Breast epithelium (tissue), 3 donors: ENCODE measurements around the gene KIF6.

Source experiments
- POLR2A ChIP-seq: fragments of 450-650 bp; IDR thresholded peaks from one replicate; pipeline ENCODE4 v1.6.1; 2016; ENCODE audit warnings: antibody characterized with exemption, mild to moderate bottlenecking, moderate library complexity
- TF ChIP-seq, protein P1 (sequence below), 3 donors: fragments of 450-650 bp; IDR thresholded peaks; one replicate each; pipeline ENCODE4 v1.5.1; 2016 to 2017; ENCODE audit warnings: antibody characterized with exemption in 3 of 3, mild to moderate bottlenecking in 3 of 3, moderate library complexity in 3 of 3

- TF ChIP-seq, protein P1, sequence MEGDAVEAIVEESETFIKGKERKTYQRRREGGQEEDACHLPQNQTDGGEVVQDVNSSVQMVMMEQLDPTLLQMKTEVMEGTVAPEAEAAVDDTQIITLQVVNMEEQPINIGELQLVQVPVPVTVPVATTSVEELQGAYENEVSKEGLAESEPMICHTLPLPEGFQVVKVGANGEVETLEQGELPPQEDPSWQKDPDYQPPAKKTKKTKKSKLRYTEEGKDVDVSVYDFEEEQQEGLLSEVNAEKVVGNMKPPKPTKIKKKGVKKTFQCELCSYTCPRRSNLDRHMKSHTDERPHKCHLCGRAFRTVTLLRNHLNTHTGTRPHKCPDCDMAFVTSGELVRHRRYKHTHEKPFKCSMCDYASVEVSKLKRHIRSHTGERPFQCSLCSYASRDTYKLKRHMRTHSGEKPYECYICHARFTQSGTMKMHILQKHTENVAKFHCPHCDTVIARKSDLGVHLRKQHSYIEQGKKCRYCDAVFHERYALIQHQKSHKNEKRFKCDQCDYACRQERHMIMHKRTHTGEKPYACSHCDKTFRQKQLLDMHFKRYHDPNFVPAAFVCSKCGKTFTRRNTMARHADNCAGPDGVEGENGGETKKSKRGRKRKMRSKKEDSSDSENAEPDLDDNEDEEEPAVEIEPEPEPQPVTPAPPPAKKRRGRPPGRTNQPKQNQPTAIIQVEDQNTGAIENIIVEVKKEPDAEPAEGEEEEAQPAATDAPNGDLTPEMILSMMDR (IDR thresholded peaks at IDR 0.05) = no peak
- no peak for TF ChIP-seq POLR2A
Observed at GRCh38 chr6:39400026-39400425, 325.2 kb downstream of the KIF6 start.
